Lower leg skin (tissue), 3 donors: ENCODE measurements around the gene DISP2.

Source experiments
- POLR2A ChIP-seq, 2 donors: fragments of 450-650 bp; IDR thresholded peaks; one replicate each; pipeline ENCODE4 v1.6.1; 2016 to 2017; ENCODE audit warnings: antibody characterized with exemption in 2 of 2, mild to moderate bottlenecking in 1 of 2, moderate library complexity in 1 of 2
- TF ChIP-seq, protein P1 (sequence below), 3 donors: fragments of 450-650 bp; IDR thresholded peaks; one replicate each; pipeline ENCODE4 v1.5.1; 2016; ENCODE audit warnings: antibody characterized with exemption in 3 of 3, mild to moderate bottlenecking in 3 of 3, moderate library complexity in 2 of 3

DNA sequence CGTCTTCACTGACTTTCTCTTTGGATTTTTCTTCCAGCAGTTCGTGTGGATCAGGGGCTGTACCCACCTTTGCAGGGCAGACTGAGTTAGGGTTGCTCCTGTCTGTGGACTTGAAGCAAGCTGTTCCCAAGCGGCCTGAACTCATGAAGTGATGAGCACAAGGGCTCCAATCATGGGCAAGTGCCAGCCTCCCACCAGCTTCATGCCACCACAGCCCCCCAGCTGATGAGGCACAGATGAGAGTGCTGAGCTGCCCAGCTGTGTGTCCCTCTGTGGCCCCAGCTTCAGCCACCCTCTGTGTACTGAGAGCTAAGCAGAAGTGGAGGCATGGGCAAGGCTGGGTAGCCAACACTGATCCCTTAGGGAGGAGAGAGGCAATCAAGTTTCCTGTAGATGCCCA is 47.0 kb upstream of the DISP2 start:
- no peak for TF ChIP-seq POLR2A (IDR thresholded peaks at IDR 0.05)
- TF ChIP-seq, protein P1, sequence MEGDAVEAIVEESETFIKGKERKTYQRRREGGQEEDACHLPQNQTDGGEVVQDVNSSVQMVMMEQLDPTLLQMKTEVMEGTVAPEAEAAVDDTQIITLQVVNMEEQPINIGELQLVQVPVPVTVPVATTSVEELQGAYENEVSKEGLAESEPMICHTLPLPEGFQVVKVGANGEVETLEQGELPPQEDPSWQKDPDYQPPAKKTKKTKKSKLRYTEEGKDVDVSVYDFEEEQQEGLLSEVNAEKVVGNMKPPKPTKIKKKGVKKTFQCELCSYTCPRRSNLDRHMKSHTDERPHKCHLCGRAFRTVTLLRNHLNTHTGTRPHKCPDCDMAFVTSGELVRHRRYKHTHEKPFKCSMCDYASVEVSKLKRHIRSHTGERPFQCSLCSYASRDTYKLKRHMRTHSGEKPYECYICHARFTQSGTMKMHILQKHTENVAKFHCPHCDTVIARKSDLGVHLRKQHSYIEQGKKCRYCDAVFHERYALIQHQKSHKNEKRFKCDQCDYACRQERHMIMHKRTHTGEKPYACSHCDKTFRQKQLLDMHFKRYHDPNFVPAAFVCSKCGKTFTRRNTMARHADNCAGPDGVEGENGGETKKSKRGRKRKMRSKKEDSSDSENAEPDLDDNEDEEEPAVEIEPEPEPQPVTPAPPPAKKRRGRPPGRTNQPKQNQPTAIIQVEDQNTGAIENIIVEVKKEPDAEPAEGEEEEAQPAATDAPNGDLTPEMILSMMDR (IDR thresholded peaks at IDR 0.05): no peak
